K562 (cell line): Measurements from ENCODE around the gene PSMD9. TPM values are rescaled to one million over a fixed set of nuclear protein-coding genes. Genes with fewer than 3 reads are reported as not detected.
A peak's percentile ranks its signal among the peaks of the same experiment; 100 is the strongest.

ENCODE experiments used
- ATAC-seq: fragments of 200-7000 bp; cut with Tn5 transposase; 3 replicates; pipeline ENCODE4 v1.9.1; 2020; ENCODE audit warnings: moderate library complexity
- BruUV-seq: library from RNA; stranded (reverse); fragments of 400-500 nt; replicated peaks from 2 replicates; lab custom pipeline; 2021; lab: Mats Ljungman, UMichigan
- CTCF ChIA-PET: fragments of 300-600 bp; formaldehyde crosslinking; extraction: SDS; loops from one replicate; lab custom pipeline; 2021; ENCODE audit warnings: low intra/inter-chr PET ratio; lab: Yijun Ruan, JAX
- POLR2A ChIA-PET: fragments of 300-600, 350-650 bp; sonication (Branson Sonifier 250); formaldehyde crosslinking; extraction: SDS; loops from one replicate; lab custom pipeline; 2021; ENCODE audit warnings: antibody characterized with exemption, inconsistent platforms; lab: Yijun Ruan, JAX
- DNase-seq, 4 experiments: peaks; one replicate each; pipeline versions ENCODE4 v3.0.0 to v3.0.0-alpha.2; 2011 to 2018; ENCODE audit warnings: low spot score in 3 of 4, mixed read lengths in 3 of 4; ENCODE audit errors: extremely low read depth in 1 of 4
- FAIRE-seq: peaks from 2 replicates; lab custom pipeline; 2011; peaks lifted over from hg19 to GRCh38; lab: Jason Lieb, UNC
- H2AFZ ChIP-seq: 2 replicates; pipeline ENCODE4 v1.6.0; 2011; ENCODE audit warnings: low read depth, low read length, control low read depth, inconsistent platforms
- H3K27ac ChIP-seq: fragments of 200-600 bp; 3 replicates; pipeline ENCODE4 v1.8.0; 2011; ENCODE audit warnings: low read depth, mild to moderate bottlenecking, control low read depth, inconsistent platforms, low read length, moderate library complexity, mixed read lengths; ENCODE audit errors: extremely low read depth
- H3K27me3 ChIP-seq, 2 experiments: fragments of 300-600 bp in 1 of 2; 2 replicates in 1 of 2; 3 replicates in 1 of 2; pipeline versions ENCODE4 v1.6.0 to v1.8.0; 2011; ENCODE audit warnings: inconsistent platforms in 2 of 2, low read length in 2 of 2, mild to moderate bottlenecking in 1 of 2, mixed read lengths in 1 of 2, moderate library complexity in 1 of 2; ENCODE audit not compliant: control insufficient read depth in 2 of 2, insufficient read depth in 2 of 2
- H3K36me3 ChIP-seq: fragments of 300-600 bp; 3 replicates; pipeline ENCODE4 v1.8.0; 2011; ENCODE audit warnings: mild to moderate bottlenecking, low read length, inconsistent platforms; ENCODE audit not compliant: control insufficient read depth, insufficient read depth
- H3K4me1 ChIP-seq, 2 experiments: fragments of 200-600 bp in 1 of 2; replicated peaks in 1 of 2; 2 replicates in 1 of 2; 3 replicates in 1 of 2; pipeline versions ENCODE4 v1.5.1 to v1.8.0; 2011; ENCODE audit warnings: inconsistent platforms in 2 of 2, low read length in 2 of 2, mild to moderate bottlenecking in 1 of 2, mixed read lengths in 1 of 2, moderate library complexity in 1 of 2; ENCODE audit not compliant: control insufficient read depth in 2 of 2, insufficient read depth in 2 of 2
- H3K4me2 ChIP-seq: 2 replicates; pipeline ENCODE4 v1.6.1; 2011; ENCODE audit warnings: low read length, control low read depth, inconsistent platforms, mixed read lengths; ENCODE audit not compliant: insufficient read depth
- H3K4me3 ChIP-seq: fragments of 200-600 bp; sonication (generic), shearing (Covaris generic); 2 replicates; pipeline ENCODE4 v1.5.1; 2016; ENCODE audit warnings: control low read depth, inconsistent platforms
- H3K79me2 ChIP-seq: fragments of 200-600 bp; 3 replicates; pipeline ENCODE4 v1.8.0; 2011; ENCODE audit warnings: low read length, inconsistent platforms; ENCODE audit not compliant: control insufficient read depth, insufficient read depth
- H3K9ac ChIP-seq, 2 experiments: 2 replicates each; pipeline versions ENCODE4 v1.6.0 to v1.6.1; 2011; ENCODE audit warnings: low read depth in 2 of 2, low read length in 2 of 2, control low read depth in 1 of 2, inconsistent platforms in 1 of 2, mild to moderate bottlenecking in 1 of 2, mixed read lengths in 1 of 2; ENCODE audit not compliant: insufficient read depth in 1 of 2
- H3K9me1 ChIP-seq: one replicate; pipeline ENCODE4 v1.6.0; 2011; ENCODE audit warnings: inconsistent platforms, mild to moderate bottlenecking, low read length, moderate library complexity; ENCODE audit not compliant: control insufficient read depth, insufficient read depth
- H3K9me3 ChIP-seq: replicated peaks from 2 replicates; pipeline ENCODE4 v1.5.1; 2011; ENCODE audit warnings: low read depth, low read length, inconsistent platforms; ENCODE audit not compliant: control insufficient read depth, insufficient read depth
- H4K20me1 ChIP-seq: replicated peaks from 2 replicates; pipeline ENCODE4 v1.6.1; 2011; ENCODE audit warnings: low read length, inconsistent platforms, mixed read lengths; ENCODE audit not compliant: control insufficient read depth, insufficient read depth
- AFF1 ChIP-seq, 2 experiments: fragments of 450-650 bp; IDR thresholded peaks; 2 replicates each; pipeline ENCODE4 v1.6.1; 2018; ENCODE audit warnings: mild to moderate bottlenecking in 2 of 2, low read depth in 1 of 2; ENCODE audit not compliant: partially characterized antibody in 2 of 2
- FOSL1 ChIP-seq: fragments of 200-800 bp; sonication (Bioruptor generic); conservative IDR thresholded peaks from 2 replicates; pipeline ENCODE4 v1.6.1; 2016; ENCODE audit warnings: missing genetic modification characterization, missing compliant biosample characterization
- FOXM1 ChIP-seq, 2 experiments: fragments of 450-650 bp in 1 of 2; sonication (generic) in 1 of 2; formaldehyde crosslinking in 1 of 2; IDR thresholded peaks; 2 replicates each; pipeline versions ENCODE4 v1.6.1 to v1.9.0; 2017 to 2022; ENCODE audit warnings: low read depth in 2 of 2, mild to moderate bottlenecking in 2 of 2, missing genetic modification reagents in 1 of 2, moderate library complexity in 1 of 2
- GTF3C2 ChIP-seq: IDR thresholded peaks from 3 replicates; pipeline ENCODE4 v1.6.1; 2011; ENCODE audit warnings: borderline replicate concordance, mild to moderate bottlenecking, moderate library complexity; ENCODE audit not compliant: insufficient read length; ENCODE audit errors: extremely low read depth
- JUND ChIP-seq, 2 experiments: IDR thresholded peaks; 2 replicates in 1 of 2; 3 replicates in 1 of 2; pipeline ENCODE4 v1.6.1; 2011; ENCODE audit warnings: borderline replicate concordance in 2 of 2, low read depth in 2 of 2, low read length in 2 of 2, improper control_type of control experiment in 1 of 2, missing biosample characterization in 1 of 2, missing genetic modification characterization in 1 of 2, missing genetic modification reagents in 1 of 2
- MITF ChIP-seq: IDR thresholded peaks from 2 replicates; pipeline ENCODE4 v1.6.1; 2014; ENCODE audit warnings: antibody characterized with exemption
- MNT ChIP-seq, 2 experiments: fragments of 450-650 bp; conservative IDR thresholded peaks; 2 replicates each; pipeline ENCODE4 v1.6.1; 2017; ENCODE audit warnings: mild to moderate bottlenecking in 2 of 2, moderate library complexity in 2 of 2
- ZFP1 ChIP-seq: fragments of 450-650 bp; formaldehyde crosslinking; IDR thresholded peaks from 2 replicates; pipeline ENCODE4 v1.4.0; 2020; ENCODE audit warnings: mild to moderate bottlenecking, mixed read lengths
- ZFX ChIP-seq: sonication (generic); formaldehyde crosslinking; IDR thresholded peaks from 2 replicates; pipeline ENCODE4 v1.8.0; 2022; ENCODE audit warnings: mild to moderate bottlenecking, missing genetic modification reagents, moderate library complexity
- WGBS: fragments of 100-300 bp; shearing (Covaris generic); methylation state at CpG from one replicate; pipeline ENCODE4 v1.1.6; 2016; ENCODE audit warnings: low coverage, mixed read lengths; ENCODE audit not compliant: insufficient coverage; ENCODE audit errors: missing lambda C conversion rate; 5-methylcytosine and 5-hydroxymethylcytosine counted together
- in situ Hi-C: fragments of 300-500 bp; cut with MboI; formaldehyde crosslinking; loops from 4 replicates; pipeline ENCODE4 v1.15.0; 2018; ENCODE audit warnings: inconsistent platforms, mixed read lengths
- intact Hi-C: fragments of 100-400 bp; cut with micrococcal nuclease; formaldehyde crosslinking; loops from 2 replicates; pipeline ENCODE4 v1.14.2; 2022
- polyA plus RNA-seq, 8 experiments: library from polyadenylated mRNA; depleted of rRNA in 4 of 8; stranded (reverse) in 5 of 8; unstranded in 3 of 8; fragments of >200 nt; fragmentation: Nextera tagmentation in 2 of 8; fragmentation: Illumina TruSeq in 1 of 8; extraction: Ambion mirVana in 2 of 8; extraction: Trizol in 1 of 8; gene quantifications; 2 replicates each; pipeline versions ENCODE4 v1.2.1 to v1.2.3, GENCODE V29; 2011 to 2014; ENCODE audit warnings: inconsistent platforms in 1 of 8, missing spikeins in 1 of 8
- total RNA-seq, 7 experiments: library from RNA; depleted of rRNA in 6 of 7; stranded (reverse); fragments of >200 nt in 6 of 7; fragmentation: Illumina TruSeq in 2 of 7; extraction: Trizol in 2 of 7; gene quantifications; 2 replicates each; pipeline versions ENCODE4 v1.2.1 to v1.2.3, GENCODE V29; 2011 to 2021; ENCODE audit warnings: low replicate concordance in 1 of 7

PSMD9 gene
- total and polyA plus RNA-seq, 9 of the 15 experiments (the other 6 are each of a cell fraction or from before 2014, with no cell fraction given), result 12.2 to 143 (median 61.3) TPM

GRCh38 chr12:121893961-121894460 lies 5.4 kb downstream of the PSMD9 start:
- WGBS, result 73% methylated on average over 1 of the region's 1 CpG
- peaks cover 59% of the 10 kb centered on the region for H3K79me2 ChIP-seq
- POLR2A ChIA-PET, result interaction anchor here (0.6 to 2.0 kb wide), 10 partner anchors 8 to 250 kb away, joined by 3 to 11 read pairs (median 4); partner anchors contain the start of gene CFAP251
- TF ChIP-seq FOXM1 (IDR thresholded peaks at IDR 0.05; ENCODE audit: low read depth) (peak; percentile 60), FOXM1 (CRISPR knock-in tag; IDR thresholded peaks at IDR 0.05; ENCODE audit: low read depth) (no peak), MNT (conservative IDR thresholded peaks at IDR 0.05) (0 out of 4 replicates have a peak, but pooled peaks of 1 of the 2 experiments have one; percentile 19), ZFP1 (CRISPR knock-in tag) (no peak), MITF (no peak), FOSL1 (tag) (peak; percentile 79), JUND (IDR thresholded peaks at IDR 0.05; ENCODE audit: borderline replicate concordance, low read depth, low read length) (peak; percentile 29; the same call in 1 of the 2 replicates), JUND (tag; IDR thresholded peaks at IDR 0.05; ENCODE audit: borderline replicate concordance, low read depth, low read length) (no peak), GTF3C2 (no peak), AFF1 (IDR thresholded peaks at IDR 0.05; ENCODE audit: low read depth in 1 of 2, partially characterized antibody in 2 of 2) (no peak), ZFX (CRISPR knock-in tag) (0 out of 2 replicates have a peak, but pooled peaks have one; percentile 3)

More at GRCh38 chr12:121893961-121894460, 5.4 kb downstream of the PSMD9 start:
- H3K4me2 ChIP-seq, result peak overlapping the region; percentile 74; the same call in 1 of the 2 replicates
- no peaks in the 10 kb centered on the region for H3K9me3 ChIP-seq
- peaks cover 25 to 27% of the 10 kb centered on the region in 2 experiments for H3K4me1 ChIP-seq
- intact Hi-C loops (no loop called here), in situ Hi-C loops (no loop called here)
- ATAC-seq (peak; percentile 3; the same call in 1 of the 3 replicates), DNase-seq (peak in 1 of 4 experiments; percentile 31), FAIRE-seq (no peak)
- H3K36me3 ChIP-seq, result peaks cover 56% of the 10 kb centered on the region
- H3K27me3 ChIP-seq, result no peaks in the 10 kb centered on the region
- no peaks in the 10 kb centered on the region for H4K20me1 ChIP-seq
- H3K27ac ChIP-seq, result peak overlapping the region; percentile 73
- no TSS peak for BruUV-seq
- no peak overlapping the region for H3K4me3 ChIP-seq
- H3K9me1 ChIP-seq, result no peaks in the 10 kb centered on the region
- no peak overlapping the region for H2AFZ ChIP-seq
- peak overlapping the region; percentile 55 to 67; a peak in 3 of 4 replicates for H3K9ac ChIP-seq
- CTCF ChIA-PET, result no interaction called here
